Sigmoid colon (tissue), 4 donors: ENCODE measurements around the gene DPYSL4.

Source experiments
- CTCF ChIP-seq, 4 experiments: fragments of 450-650 bp in 3 of 4; fragments of 200-600 bp in 1 of 4; IDR thresholded peaks; one replicate each; pipeline ENCODE4 v1.5.1; 2016 to 2019; ENCODE audit warnings: antibody characterized with exemption in 4 of 4, mild to moderate bottlenecking in 3 of 4, moderate library complexity in 2 of 4
- POLR2A ChIP-seq, 2 donors: fragments of 450-650 bp; IDR thresholded peaks; one replicate each; pipeline ENCODE4 v1.6.1; 2016; ENCODE audit warnings: antibody characterized with exemption in 2 of 2, mild to moderate bottlenecking in 2 of 2, moderate library complexity in 2 of 2
- POLR2AphosphoS5 ChIP-seq, 4 donors: sonication (generic); formaldehyde crosslinking; IDR thresholded peaks; one replicate each; pipeline ENCODE4 v1.6.1; 2017; ENCODE audit warnings: antibody characterized with exemption in 4 of 4

- no peak for TF ChIP-seq CTCF (IDR thresholded peaks at IDR 0.05)
- no peak for TF ChIP-seq POLR2A (IDR thresholded peaks at IDR 0.05)
- TF ChIP-seq POLR2AphosphoS5 (IDR thresholded peaks at IDR 0.05), result no peak
Observed at GRCh38 chr10:132198068-132198370, 11.3 kb downstream of the DPYSL4 start.
